ENCODE measurements around the gene PRM1.

GRCh38 chr16:11231367-11231970 is 49.7 kb downstream of the PRM1 start:
- TF ChIP-seq CTCF (IDR thresholded peaks at IDR 0.05) (no peak), POLR2AphosphoS5 (IDR thresholded peaks at IDR 0.05; ENCODE audit: low read depth, low read length) (no peak), TCF7L2 (IDR thresholded peaks at IDR 0.05; ENCODE audit: low read depth, low read length) (no peak), REST (IDR thresholded peaks at IDR 0.05; ENCODE audit: insufficient read depth in 1 of 2, low read depth in 2 of 2, low read length in 1 of 2) (no peak)

Data from Panc1 (cell line).